ENCODE data around the gene SHISAL2A.

DNA sequence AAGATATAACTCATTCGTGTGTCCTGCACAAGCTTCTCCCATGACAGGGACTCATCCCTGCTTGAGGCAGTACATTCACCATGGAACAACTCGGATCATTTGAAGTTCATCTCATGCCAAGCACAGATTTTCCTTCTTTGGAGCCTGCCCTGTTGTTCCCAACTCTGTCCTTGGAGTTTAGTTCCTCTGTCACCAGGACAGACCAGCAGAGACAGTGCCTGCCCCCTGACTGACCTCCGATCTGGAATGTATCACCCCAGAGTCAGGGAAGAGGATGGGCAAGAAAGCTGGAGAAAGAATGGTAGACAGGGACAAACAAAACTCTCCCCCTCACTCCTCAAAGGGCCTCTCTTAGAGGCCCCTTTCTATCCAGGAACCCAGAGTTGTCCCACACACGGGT lies 5.0 kb downstream of the SHISAL2A start:
- TF ChIP-seq TAF1 (IDR thresholded peaks at IDR 0.05; ENCODE audit: low read depth) = no peak
- TF ChIP-seq EP300 (IDR thresholded peaks at IDR 0.05; ENCODE audit: borderline replicate concordance) = no peak
- TF ChIP-seq, protein P1, sequence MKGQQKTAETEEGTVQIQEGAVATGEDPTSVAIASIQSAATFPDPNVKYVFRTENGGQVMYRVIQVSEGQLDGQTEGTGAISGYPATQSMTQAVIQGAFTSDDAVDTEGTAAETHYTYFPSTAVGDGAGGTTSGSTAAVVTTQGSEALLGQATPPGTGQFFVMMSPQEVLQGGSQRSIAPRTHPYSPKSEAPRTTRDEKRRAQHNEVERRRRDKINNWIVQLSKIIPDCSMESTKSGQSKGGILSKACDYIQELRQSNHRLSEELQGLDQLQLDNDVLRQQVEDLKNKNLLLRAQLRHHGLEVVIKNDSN (IDR thresholded peaks at IDR 0.05) = no peak
- TF ChIP-seq CEBPB (IDR thresholded peaks at IDR 0.05) = no peak
- TF ChIP-seq TEAD4 (IDR thresholded peaks at IDR 0.05) = no peak
- TF ChIP-seq, protein P2, sequence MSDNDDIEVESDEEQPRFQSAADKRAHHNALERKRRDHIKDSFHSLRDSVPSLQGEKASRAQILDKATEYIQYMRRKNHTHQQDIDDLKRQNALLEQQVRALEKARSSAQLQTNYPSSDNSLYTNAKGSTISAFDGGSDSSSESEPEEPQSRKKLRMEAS (IDR thresholded peaks at IDR 0.05) = no peak
- TF ChIP-seq, protein P3, sequence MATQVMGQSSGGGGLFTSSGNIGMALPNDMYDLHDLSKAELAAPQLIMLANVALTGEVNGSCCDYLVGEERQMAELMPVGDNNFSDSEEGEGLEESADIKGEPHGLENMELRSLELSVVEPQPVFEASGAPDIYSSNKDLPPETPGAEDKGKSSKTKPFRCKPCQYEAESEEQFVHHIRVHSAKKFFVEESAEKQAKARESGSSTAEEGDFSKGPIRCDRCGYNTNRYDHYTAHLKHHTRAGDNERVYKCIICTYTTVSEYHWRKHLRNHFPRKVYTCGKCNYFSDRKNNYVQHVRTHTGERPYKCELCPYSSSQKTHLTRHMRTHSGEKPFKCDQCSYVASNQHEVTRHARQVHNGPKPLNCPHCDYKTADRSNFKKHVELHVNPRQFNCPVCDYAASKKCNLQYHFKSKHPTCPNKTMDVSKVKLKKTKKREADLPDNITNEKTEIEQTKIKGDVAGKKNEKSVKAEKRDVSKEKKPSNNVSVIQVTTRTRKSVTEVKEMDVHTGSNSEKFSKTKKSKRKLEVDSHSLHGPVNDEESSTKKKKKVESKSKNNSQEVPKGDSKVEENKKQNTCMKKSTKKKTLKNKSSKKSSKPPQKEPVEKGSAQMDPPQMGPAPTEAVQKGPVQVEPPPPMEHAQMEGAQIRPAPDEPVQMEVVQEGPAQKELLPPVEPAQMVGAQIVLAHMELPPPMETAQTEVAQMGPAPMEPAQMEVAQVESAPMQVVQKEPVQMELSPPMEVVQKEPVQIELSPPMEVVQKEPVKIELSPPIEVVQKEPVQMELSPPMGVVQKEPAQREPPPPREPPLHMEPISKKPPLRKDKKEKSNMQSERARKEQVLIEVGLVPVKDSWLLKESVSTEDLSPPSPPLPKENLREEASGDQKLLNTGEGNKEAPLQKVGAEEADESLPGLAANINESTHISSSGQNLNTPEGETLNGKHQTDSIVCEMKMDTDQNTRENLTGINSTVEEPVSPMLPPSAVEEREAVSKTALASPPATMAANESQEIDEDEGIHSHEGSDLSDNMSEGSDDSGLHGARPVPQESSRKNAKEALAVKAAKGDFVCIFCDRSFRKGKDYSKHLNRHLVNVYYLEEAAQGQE (IDR thresholded peaks at IDR 0.05; ENCODE audit: low read depth) = no peak
- no peak for TF ChIP-seq FOXM1 (IDR thresholded peaks at IDR 0.05; ENCODE audit: borderline replicate concordance, low read depth)
- no peak for TF ChIP-seq YY1 (IDR thresholded peaks at IDR 0.05; ENCODE audit: low read depth)
- TF ChIP-seq EGR1 (IDR thresholded peaks at IDR 0.05) = no peak
- TF ChIP-seq NFIC (IDR thresholded peaks at IDR 0.05) = no peak
- no peak for TF ChIP-seq TCF12 (IDR thresholded peaks at IDR 0.05; ENCODE audit: low read depth)
- TF ChIP-seq RAD21 (IDR thresholded peaks at IDR 0.05; ENCODE audit: low read depth) = no peak
- TF ChIP-seq ZBTB7A (IDR thresholded peaks at IDR 0.05; ENCODE audit: low read depth) = no peak
